Measurements from ENCODE around the gene RC3H2.

RC3H2 gene

DNA sequence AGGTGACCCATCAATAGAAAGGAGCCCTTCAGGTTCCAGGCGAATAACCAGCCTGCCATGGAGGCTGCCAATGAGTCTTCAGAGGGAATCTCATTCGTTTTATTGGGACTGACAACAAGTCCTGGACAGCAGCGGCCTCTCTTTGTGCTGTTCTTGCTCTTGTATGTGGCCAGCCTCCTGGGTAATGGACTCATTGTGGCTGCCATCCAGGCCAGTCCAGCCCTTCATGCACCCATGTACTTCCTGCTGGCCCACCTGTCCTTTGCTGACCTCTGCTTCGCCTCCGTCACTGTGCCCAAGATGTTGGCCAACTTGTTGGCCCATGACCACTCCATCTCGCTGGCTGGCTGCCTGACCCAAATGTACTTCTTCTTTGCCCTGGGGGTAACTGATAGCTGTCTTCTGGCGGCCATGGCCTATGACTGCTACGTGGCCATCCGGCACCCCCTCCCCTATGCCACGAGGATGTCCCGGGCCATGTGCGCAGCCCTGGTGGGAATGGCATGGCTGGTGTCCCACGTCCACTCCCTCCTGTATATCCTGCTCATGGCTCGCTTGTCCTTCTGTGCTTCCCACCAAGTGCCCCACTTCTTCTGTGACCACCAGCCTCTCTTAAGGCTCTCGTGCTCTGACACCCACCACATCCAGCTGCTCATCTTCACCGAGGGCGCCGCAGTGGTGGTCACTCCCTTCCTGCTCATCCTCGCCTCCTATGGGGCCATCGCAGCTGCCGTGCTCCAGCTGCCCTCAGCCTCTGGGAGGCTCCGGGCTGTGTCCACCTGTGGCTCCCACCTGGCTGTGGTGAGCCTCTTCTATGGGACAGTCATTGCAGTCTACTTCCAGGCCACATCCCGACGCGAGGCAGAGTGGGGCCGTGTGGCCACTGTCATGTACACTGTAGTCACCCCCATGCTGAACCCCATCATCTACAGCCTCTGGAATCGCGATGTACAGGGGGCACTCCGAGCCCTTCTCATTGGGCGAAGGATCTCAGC is 104.8 kb downstream of the RC3H2 start, which contains the start of gene OR1K1:
TSS of gene OR1K1 (plus strand) at position 58 of the 995 bp plus-strand sequence. CDS start at position 58, 0 bp downstream.
- no peak for DNase-seq (ENCODE audit: low read depth)

DNA sequence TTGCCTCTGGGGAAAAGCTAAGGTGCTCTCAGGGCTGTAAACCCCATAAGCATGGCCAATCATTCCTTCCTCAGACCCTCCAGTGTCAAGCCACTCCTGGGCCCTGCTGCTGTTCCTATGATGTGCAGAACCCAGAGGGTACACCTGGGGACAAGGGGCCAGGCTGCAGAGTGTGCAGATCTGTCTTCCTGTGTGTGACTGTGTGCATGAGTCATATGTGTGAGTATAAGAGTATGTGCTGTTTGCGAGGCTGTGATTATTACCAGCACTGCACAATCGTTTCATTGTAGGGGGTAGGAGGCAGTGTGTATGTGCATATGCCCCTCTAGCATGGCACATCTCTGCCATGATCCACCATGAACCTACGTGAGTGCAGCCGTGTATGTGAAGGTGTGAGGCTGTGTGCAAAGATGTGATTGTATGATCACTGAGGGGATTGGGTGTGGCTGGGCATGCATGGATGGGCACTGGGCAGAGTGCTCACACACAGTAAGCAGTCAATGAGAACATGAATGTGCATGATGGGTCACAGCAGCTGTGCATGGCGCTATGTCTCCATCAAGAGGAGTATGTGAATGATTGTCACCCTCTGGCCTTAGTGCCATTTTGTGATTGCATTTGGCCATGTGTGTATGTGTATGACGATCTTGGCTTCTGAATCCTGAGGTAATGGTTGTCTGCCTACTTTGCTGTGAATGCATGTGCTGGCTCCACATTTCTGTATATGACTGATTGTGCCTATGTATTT is 107.7 kb downstream of the RC3H2 start:
- no peak for DNase-seq (ENCODE audit: low read depth)

Measured in stimulated activated CD8-positive, alpha-beta memory T cell treated with anti-CD3 and anti-CD28 coated beads, Interleukin-4, amount 100 ng/mL, for 24 hours (primary cell).